ENCODE measurements around the gene ADK.

- TF ChIP-seq CTCF (IDR thresholded peaks at IDR 0.05; ENCODE audit: insufficient read depth, low read length) (no peak), POLR2AphosphoS5 (IDR thresholded peaks at IDR 0.05; ENCODE audit: low read depth) (no peak), SPI1 (IDR thresholded peaks at IDR 0.05; ENCODE audit: borderline replicate concordance, low read depth) (no peak), GABPA (IDR thresholded peaks at IDR 0.05; ENCODE audit: low read depth) (no peak), REST (IDR thresholded peaks at IDR 0.05; ENCODE audit: insufficient replicate concordance, low read depth) (no peak)
Measured at GRCh38 chr10:74282848-74283210, 131.8 kb downstream of the ADK start.

All from HL-60 (cell line).